ENCODE results near the gene EREG.
"Not testable (repeated sequence)": the region's sequence is repeated elsewhere in the genome, so short reads cannot be mapped to it uniquely, and the experiment has no call there.

Gene EREG

GRCh38 chr4:74339501-74339900, 25.4 kb upstream of the EREG start:
- no peak overlapping the region for H3K4me3 ChIP-seq (ENCODE audit: low read length)
- DNase-seq (ENCODE audit: low read depth), result no peak
- TF ChIP-seq CTCF (conservative IDR thresholded peaks at IDR 0.05; ENCODE audit: low read depth, low read length), result no peak

GRCh38 chr4:74340421-74340820, 24.5 kb upstream of the EREG start:
- DNase-seq (ENCODE audit: low read depth); H3K4me3 ChIP-seq (ENCODE audit: low read length): not testable (repeated sequence)

- no peak for DNase-seq (ENCODE audit: low read depth)
- no peak for TF ChIP-seq CTCF (conservative IDR thresholded peaks at IDR 0.05; ENCODE audit: low read depth, low read length)
- no peak overlapping the region for H3K4me3 ChIP-seq (ENCODE audit: low read length)
These were observed 20.9 kb upstream of the EREG start for GRCh38 chr4:74344031-74344430.

- DNase-seq (ENCODE audit: low read depth), result no peak
- no peak overlapping the region for H3K4me3 ChIP-seq (ENCODE audit: low read length)
- TF ChIP-seq CTCF (conservative IDR thresholded peaks at IDR 0.05; ENCODE audit: low read depth, low read length), result no peak
These were observed 11.1 kb upstream of the EREG start for GRCh38 chr4:74353858-74354257.

GRCh38 chr4:74357965-74358364, 7.0 kb upstream of the EREG start:
- no peak for DNase-seq (ENCODE audit: low read depth)
- no peak overlapping the region for H3K4me3 ChIP-seq (ENCODE audit: low read length)
- no peak for TF ChIP-seq CTCF (conservative IDR thresholded peaks at IDR 0.05; ENCODE audit: low read depth, low read length)

GRCh38 chr4:74361671-74362070, 3.3 kb upstream of the EREG start:
- TF ChIP-seq CTCF (conservative IDR thresholded peaks at IDR 0.05; ENCODE audit: low read depth, low read length), result no peak
- H3K4me3 ChIP-seq (ENCODE audit: low read length), result no peak overlapping the region
- DNase-seq (ENCODE audit: low read depth), result no peak

- H3K4me3 ChIP-seq (ENCODE audit: low read length), result no peak overlapping the region
- no peak for TF ChIP-seq CTCF (conservative IDR thresholded peaks at IDR 0.05; ENCODE audit: low read depth, low read length)
- no peak for DNase-seq (ENCODE audit: low read depth)
These were observed 2.6 kb upstream of the EREG start for GRCh38 chr4:74362347-74362746.

- H3K4me3 ChIP-seq (ENCODE audit: low read length), result no peak overlapping the region
- DNase-seq (ENCODE audit: low read depth), result no peak
- TF ChIP-seq CTCF (conservative IDR thresholded peaks at IDR 0.05; ENCODE audit: low read depth, low read length), result no peak
These were observed 691 bp upstream of the EREG start for GRCh38 chr4:74364256-74364651.
